GOT3 (cell line): ENCODE measurements around the gene ARMC10.
"Not testable (repeated sequence)": the region's sequence is repeated elsewhere in the genome, so short reads cannot be mapped to it uniquely, and the experiment has no call there.

ENCODE experiments used
- DNase-seq: peaks from one replicate; lab custom pipeline; 2025; ENCODE audit warnings: mixed read lengths; lab: John Stamatoyannopoulos, UW

Gene ARMC10

DNA sequence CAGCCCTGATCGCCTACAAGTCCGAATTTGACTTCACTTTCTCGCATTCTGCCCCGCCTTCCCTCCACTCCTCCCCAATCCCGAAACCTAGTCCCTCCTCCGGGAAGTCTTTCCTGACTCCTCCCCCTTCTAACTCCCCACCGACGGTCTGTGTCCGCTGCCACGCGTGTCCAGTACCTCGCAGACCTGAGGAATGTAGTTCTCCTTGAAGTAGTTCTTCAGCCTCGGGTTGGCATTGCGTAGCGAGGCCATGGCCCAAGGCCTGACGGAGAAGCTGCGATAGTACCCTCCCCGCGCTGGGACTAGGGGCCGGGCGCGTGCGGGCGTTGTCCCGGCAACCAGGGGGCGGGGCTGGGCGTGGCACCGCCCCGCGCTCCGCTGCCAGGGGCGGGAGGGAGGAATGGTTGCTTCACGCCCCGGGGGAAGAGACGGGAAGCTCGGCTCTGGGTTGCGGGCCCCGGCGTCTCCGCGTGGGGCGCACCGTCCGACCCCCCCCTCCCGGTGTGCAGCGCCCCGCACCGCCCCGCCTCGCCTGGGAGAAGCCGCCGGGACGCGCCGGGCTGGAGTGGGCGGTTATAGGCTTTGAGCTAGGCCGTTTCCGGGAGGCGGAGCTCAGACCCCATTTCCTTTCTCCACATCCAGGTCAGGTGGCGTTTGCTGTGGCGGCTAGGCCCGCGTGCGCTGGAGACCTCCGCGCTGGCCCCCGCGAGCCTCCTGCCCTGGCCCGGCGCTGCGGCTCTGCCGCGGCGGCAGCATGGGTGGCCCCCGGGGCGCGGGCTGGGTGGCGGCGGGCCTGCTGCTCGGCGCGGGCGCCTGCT is at the start of gene ARMC10, which contains the start of gene FBXL13:
ARMC10 (plus strand) TSS at position 622 of the 818 bp plus-strand sequence; CDS start at position 755, 133 bp downstream.
FBXL13 (minus strand) TSS at position 278 of the 818 bp plus-strand sequence.
- DNase-seq: peak; percentile 82

DNA sequence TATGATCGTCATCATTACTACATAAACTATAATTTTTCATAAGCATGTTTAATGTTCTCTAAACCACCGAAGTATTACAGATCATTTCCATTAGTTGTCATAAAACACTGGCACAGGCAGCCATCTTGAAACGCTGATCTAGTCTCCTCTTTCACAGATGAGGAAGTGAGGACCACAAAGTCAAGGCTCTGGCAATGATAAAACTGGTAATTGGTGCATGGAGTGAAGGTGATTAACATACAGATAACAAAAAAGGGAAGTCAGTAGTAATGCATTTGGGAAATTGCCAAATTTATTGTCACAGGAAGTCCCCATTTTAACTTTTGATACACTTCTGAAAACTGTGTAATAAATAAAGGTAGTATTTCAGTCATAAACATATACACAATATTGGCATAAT is 49.6 kb upstream of the ARMC10 start:
- no peak for DNase-seq

- DNase-seq: no peak
Observed at GRCh38 chr7:103031024-103031423, 43.9 kb upstream of the ARMC10 start.

DNA sequence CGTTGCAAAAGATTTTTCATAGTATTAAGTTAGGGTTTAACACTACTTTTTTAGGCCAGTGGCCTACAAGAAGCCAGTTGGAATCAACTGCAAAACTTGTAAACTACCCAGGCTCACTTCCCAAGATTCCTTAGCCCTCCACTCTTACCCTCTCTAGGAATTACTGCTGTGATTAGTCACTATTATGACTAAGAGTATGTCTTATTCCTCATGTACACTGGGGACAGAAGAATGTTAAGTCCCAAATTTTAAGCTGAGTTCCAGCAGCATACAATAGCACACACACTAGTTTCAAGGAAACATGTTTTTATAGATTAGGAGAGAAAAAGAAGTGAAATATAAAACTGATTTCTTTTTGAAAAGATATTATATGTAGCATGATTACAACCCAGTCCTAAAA is 43.2 kb upstream of the ARMC10 start:
- DNase-seq: no peak

DNA sequence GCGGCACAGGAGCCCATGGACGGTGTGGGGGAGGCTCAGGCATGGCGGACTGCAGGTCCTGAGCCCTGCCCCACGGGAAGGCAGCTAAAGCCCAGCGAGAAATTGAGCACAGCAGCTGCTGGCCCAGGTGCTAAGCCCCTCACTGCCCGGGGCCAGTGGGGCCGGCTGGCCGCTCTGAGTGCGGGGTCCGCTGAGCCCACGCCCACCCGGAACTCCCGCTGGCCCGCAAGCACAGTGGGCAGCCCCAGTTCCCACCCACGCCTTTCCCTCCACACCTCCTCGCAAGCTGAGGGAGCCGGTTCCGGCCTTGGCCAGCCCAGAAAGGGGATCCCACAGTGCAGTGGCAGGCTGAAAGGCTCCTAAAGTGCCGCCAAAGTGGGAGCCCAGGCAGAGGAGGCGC is 40.6 kb upstream of the ARMC10 start:
- not testable (repeated sequence) for DNase-seq

- no peak for DNase-seq
Observed at GRCh38 chr7:103037476-103037822, 37.5 kb upstream of the ARMC10 start.

DNA sequence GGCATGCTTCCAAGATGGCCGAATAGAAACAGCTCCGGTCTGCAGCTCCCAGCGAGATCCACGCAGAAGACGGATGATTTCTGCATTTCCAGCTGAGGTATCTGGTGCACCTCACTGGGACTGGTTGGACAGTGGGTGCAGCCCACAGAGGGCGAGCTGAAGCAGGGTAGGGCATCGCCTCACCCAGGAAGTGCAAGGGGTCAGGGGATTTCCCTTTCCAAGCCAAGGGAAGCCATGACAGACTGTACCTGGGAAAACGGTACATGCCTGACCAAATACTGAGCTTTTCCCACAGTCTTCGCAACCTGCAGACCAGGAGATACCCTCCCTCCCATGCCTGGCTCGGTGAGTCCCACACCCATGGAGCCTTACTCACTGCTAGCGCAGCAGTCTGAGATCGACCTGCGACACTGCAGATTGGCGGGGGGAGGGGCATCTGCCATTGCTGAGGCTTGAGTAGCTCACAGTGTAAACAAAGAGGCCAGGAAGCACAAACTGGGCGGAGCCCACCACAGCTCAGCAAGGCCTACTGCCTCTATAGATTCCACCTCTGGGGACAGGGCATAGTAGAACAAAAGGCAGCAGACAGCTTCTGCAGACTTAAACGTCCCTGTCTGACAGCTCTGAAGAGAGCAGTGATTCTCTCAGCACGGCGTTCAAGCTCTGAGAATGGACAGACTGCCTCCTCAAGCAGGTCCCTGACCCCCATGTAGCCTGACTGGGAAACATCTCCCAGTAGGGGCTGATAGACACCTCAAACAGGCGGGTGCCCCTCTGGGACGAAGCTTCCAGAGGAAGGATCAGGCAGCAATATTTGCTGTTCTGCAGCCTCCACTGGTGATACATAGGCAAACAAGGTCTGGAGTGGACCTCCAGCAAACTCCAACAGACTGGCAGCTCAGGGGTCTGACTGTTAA is 36.9 kb upstream of the ARMC10 start:
- DNase-seq: not testable (repeated sequence)

GRCh38 chr7:103041815-103042214 is 33.1 kb upstream of the ARMC10 start:
- DNase-seq: not testable (repeated sequence)

GRCh38 chr7:103048833-103049232 is 26.1 kb upstream of the ARMC10 start:
- no peak for DNase-seq

GRCh38 chr7:103051519-103051918 is 23.4 kb upstream of the ARMC10 start:
- DNase-seq: no peak

DNA sequence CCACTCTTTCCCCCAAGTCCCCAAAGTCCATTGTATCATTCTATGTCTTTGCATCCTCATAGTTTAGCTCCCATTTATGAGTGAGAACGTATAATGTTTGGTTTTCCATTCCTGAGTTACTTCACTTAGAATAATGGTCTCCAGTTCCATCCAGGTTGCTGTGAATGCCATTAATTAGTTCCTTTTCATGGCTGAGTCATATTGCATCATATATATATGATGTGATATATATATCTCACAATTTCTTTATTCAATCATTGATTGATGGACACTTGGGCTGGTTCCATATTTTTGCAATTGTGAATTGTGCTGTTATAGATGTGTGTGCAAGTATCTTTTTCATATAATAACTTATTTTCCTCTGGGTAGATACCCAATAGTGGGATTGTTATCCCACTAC is 18.9 kb upstream of the ARMC10 start:
- not testable (repeated sequence) for DNase-seq

DNA sequence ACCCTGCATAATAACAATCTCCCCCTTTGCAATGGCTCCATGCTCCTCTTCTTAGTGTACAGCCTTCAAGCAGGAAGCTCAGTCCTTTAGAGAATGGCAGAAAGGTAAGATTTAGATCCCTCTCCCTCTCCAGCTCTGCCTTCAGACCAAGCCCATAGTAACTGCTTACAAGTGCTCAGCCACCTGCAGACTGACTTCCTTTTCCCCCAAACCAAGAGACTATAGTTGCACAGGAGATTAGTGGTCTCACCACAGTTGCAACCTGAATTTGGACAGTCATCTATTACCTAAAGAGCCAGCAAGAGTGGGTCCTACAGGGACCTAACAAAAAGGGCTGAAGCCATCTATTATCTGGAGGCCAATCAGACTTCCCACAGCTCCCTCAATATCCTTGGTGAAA is 16.8 kb upstream of the ARMC10 start:
- DNase-seq: no peak

DNA sequence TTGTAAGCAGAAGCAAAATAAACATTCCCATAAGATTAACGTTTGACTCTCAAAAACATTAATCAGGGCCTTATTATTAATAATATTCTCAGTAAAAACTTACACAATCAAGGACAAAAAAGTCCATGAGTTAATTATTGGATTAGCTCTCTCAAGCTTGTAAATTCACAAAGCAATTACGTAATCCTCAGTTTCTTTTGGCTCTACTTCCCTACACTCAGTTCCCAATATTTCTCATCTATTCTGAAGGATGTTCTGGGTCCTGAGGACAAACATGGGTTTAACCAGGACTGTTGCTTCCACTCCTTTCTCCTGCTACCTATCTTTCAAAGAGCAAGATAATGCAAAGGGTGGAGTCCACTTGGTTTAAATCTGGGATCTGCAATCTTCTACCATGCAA is 15.5 kb upstream of the ARMC10 start:
- no peak for DNase-seq

- DNase-seq: no peak
Observed at GRCh38 chr7:103063895-103064294, 11.0 kb upstream of the ARMC10 start.

DNA sequence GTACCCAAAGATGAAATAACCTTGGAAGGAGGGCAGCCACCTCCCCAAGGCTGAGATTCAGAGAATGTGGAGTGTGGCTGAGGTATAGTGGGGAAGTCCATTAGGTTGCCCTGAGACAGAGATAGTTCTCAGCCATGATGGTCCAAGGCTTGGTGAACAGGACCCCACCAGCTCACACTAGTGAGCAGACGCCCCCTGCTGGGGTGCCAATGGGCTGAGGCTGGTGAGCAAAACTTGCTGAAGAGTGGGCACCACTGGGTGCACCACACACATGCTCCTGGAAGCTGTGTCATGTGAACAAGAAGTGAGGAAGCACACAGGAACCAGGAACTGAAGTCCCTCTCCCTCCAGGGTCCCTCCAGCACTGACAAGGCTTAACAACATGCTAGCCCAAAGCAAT is 9.3 kb upstream of the ARMC10 start:
- no peak for DNase-seq

DNA sequence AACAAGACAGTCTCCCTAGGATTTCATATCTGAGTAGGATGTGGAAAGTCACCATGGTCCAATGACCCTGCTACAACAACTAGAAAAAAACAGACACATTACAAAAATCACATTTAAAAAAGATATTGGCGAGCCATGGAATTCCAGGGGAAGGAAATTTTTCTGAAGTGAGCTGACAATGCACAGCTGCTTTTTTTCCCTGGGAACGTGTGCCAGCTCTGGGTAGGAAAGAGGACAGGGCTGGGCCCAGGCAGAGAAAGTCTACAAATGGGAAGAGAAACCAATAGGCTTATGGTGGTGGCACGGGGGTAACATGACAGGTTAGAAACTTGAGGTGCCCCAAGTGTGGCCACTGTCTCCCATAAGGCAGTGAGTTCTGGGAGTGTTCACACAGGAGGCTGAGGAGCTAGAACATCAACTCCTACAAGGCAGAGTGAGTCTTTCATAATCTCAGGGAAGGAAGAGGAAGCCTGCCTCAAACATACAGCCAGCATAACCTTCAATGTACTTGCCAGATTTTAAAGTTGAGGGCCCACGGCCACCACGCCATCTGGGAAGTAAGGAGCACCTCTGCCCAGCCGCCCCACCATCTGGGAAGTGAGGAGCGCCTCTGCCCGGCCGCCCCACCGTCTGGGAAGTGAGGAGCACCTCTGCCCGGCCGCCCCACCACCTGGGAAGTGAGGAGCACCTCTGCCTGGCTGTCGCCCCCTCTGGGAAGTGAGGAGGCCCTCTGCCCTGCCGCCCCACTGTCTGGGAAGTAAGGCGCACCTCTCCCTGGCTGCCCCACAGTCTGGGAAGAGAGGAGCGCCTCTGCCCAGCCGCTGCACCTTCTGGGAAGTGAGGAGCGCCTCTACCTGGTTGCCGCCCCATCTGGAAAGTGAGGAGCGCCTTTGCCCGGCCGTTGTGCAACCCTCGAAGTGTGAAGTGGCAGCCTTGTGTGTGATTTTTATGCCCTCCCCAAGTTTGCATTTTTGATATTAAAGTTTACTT is 6.2 kb upstream of the ARMC10 start:
- no peak for DNase-seq

DNA sequence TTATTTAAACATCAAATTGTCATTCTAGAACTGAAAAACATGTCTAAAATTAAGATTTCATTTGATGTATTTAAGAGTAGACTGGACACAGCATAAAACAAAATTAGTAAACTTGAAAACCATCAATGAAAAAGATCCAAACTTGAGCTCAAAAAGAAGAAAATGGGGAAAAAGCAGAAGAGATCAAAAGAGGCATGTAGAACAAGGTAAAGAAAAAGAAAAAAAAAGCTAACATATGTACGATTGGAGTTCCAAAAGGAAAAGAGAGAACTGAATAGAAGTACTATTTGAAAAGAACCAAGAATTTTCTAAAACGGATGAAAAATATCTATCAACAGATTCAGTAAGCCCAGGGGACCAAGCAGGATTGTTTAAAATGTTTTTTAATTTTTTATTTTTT is 3.9 kb upstream of the ARMC10 start:
- no peak for DNase-seq

DNA sequence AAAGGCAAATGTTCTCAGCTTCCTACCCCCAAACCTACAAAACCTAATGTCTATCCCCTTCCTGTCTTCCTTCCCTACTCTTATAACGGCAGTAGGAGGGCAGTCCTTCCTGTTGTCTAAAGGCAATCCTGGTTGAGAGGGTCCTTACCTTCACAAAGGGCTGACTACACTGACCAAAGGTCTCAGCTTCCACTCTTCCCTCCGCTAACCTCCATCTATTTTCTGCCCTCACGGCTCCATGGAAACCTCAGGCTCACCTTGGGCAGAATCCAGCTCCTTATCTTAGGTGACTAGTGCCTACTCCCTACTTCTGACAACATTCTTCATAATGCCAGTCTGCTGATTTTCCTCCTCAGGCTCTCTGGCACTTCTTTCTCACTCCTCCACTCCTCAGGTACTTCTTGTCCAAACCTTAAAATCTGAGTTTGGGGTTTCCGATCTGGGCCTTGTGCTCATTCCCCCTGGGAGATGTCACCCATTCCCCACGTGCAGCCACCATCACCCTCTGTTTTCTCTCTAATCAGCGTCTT is 886 bp upstream of the ARMC10 start:
- DNase-seq: no peak

- no peak for DNase-seq
Observed at GRCh38 chr7:103075337-103075918, 488 bp downstream of the ARMC10 start.

- DNase-seq: no peak
Observed at GRCh38 chr7:103076764-103077163, 1.8 kb downstream of the ARMC10 start.

- DNase-seq: no peak
Observed at GRCh38 chr7:103077318-103077717, 2.4 kb downstream of the ARMC10 start.
